ENCODE results near the gene RPS18.

Gene RPS18

DNA sequence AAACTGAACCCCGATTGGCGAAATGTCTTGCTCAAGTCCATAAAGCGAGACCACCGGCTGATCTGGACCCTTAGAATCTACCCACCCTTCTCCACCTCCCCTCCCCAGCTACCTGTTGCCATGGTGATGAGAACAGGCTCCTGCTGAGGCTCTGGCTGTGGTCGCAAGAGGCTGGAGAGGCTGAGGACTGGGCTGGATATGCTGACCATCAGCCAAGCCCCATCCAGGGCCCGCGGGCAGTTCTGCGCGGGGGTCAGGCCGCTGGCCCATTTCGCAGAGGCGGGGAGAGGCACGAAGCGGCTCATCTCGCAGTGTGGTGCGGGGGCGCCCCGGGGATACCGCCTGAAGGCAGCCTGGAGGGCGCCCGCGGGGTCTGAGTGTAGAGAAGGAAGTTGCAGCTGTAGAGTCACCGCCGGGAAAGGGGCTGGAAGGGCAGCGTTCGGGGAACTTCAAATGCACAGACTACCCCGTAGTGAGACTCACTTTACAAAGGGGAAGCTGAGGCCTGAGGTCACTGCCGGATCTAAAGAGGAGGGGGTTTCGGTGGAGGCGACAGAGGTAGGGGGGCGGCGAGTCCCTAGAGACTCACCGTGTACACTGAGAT is 41.3 kb downstream of the RPS18 start:
- H3K4me3 ChIP-seq = peak overlapping the region; percentile 73
- peak; percentile 81 for DNase-seq (ENCODE audit: low spot score)
- TF ChIP-seq CTCF (IDR thresholded peaks at IDR 0.05) = no peak
- H3K27ac ChIP-seq = peak overlapping the region; percentile 89 to 97

DNA sequence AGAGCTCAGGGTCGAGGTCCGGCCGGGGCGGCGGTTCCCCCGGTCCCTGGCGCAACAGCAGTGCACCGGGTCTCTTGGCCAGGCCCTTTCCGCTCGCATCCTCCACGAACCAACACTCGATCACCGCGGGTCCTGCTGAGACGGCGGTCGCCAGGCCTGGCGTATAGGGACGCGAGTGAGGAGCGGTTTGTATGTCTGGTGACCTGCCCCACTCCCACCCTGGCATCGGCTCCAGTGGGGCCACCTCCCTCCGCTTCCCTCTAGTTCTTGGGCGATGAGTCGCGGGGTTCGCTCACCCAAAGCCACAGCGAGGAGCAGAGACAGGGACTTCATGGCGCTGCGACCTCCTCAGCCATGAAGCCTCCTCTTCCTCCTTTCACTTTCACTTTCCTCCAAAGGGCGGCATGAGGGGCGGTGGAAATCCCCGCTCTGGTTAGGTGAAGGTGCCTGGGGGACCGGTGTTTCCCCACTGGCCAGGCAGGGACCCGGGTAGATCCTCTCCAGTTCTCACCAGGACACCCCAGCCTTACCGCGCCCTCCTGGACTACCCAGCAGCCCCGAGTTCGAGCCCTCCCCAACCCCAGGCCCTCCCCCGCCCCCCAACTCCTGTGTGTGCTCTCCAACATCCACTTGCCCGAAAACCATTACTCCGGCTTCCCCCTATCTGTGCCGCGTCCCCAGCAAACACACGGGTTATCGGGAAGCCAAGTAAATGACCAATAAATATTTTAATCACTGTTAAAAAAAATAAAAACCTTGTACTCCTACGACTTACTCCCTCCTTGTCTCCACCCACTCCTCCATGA is 42.0 kb downstream of the RPS18 start, which contains the start of gene TAPBP:
TSS of gene TAPBP (minus strand) at position 370 of the 806 bp plus-strand sequence. CDS start at position 333, 37 bp downstream.
- peak; percentile 83 for DNase-seq (ENCODE audit: low spot score)
- peak within 1 kb of the TSS; percentile 73 for H3K4me3 ChIP-seq
- no peak for TF ChIP-seq CTCF (IDR thresholded peaks at IDR 0.05)
- H3K27ac ChIP-seq = peak within 1 kb of the TSS; percentile 89 to 97

GRCh38 chr6:33314515-33314942 is 42.7 kb downstream of the RPS18 start:
- Histone ChIP-seq H3K4me3 (peak overlapping the region; percentile 73), H3K27ac (peak overlapping the region; percentile 89 to 97)
- TF ChIP-seq CTCF (IDR thresholded peaks at IDR 0.05) = no peak
- peak; percentile 86 for DNase-seq (ENCODE audit: low spot score)

- peak; percentile 81 for DNase-seq (ENCODE audit: low spot score)
- no peak for TF ChIP-seq CTCF (IDR thresholded peaks at IDR 0.05)
- H3K4me3 ChIP-seq = peak overlapping the region; percentile 73
- peak overlapping the region; percentile 89 to 97 for H3K27ac ChIP-seq
These were observed 43.3 kb downstream of the RPS18 start for GRCh38 chr6:33314943-33315792.

- H3K27ac ChIP-seq = peak overlapping the region in 1 of 2 donors; percentile 97
- no peak overlapping the region for H3K4me3 ChIP-seq
- TF ChIP-seq CTCF (IDR thresholded peaks at IDR 0.05) = no peak
- DNase-seq (ENCODE audit: low spot score) = peak; percentile 72
These were observed 44.1 kb downstream of the RPS18 start for GRCh38 chr6:33315793-33316602.
